HepG2 (cell line): Measurements from ENCODE around the gene ELF2. TPM values are rescaled to one million over a fixed set of nuclear protein-coding genes. Genes with fewer than 3 reads are reported as not detected.
A peak's percentile ranks its signal among the peaks of the same experiment; 100 is the strongest.

Experiments
- BCL6 ChIP-seq: IDR thresholded peaks from 2 replicates; pipeline ENCODE4 v1.6.1; 2016; ENCODE audit warnings: missing genetic modification reagents, missing compliant biosample characterization
- CCAR2 ChIP-seq: fragments of 200-400 bp; formaldehyde crosslinking; optimal IDR thresholded peaks from 2 replicates; pipeline ENCODE3; 2018; ENCODE audit warnings: low read depth, mild to moderate bottlenecking, low read length, moderate library complexity
- HDAC6 ChIP-seq: fragments of 200-600 bp; sonication (generic); IDR thresholded peaks from 2 replicates; pipeline ENCODE4 v1.7.0; 2017; ENCODE audit warnings: mild to moderate bottlenecking, antibody characterized with exemption, low read length, low read depth
- HNRNPK ChIP-seq: fragments of 200-400 bp; formaldehyde crosslinking; IDR thresholded peaks from 2 replicates; pipeline ENCODE4 v1.6.1; 2018; ENCODE audit warnings: low read length, low read depth, moderate library complexity, mild to moderate bottlenecking; ENCODE audit not compliant: poor library complexity, severe bottlenecking
- ISX ChIP-seq: sonication (generic); formaldehyde crosslinking; conservative IDR thresholded peaks from 2 replicates; pipeline ENCODE4 v1.5.0; 2020; ENCODE audit warnings: missing genetic modification reagents
- JUN ChIP-seq: sonication (generic); formaldehyde crosslinking; IDR thresholded peaks from 2 replicates; pipeline ENCODE4 v1.4.0; 2020; ENCODE audit warnings: mild to moderate bottlenecking, missing genetic modification reagents
- MBNL3 ChIP-seq: fragments of 250-450 bp; sonication (Bioruptor Pico); conservative IDR thresholded peaks from 2 replicates; pipeline ENCODE4 v1.8.0; 2022; ENCODE audit warnings: mild to moderate bottlenecking, inconsistent platforms
- RNF2 ChIP-seq: fragments of 450-650 bp; conservative IDR thresholded peaks from 2 replicates; pipeline ENCODE4 v1.6.1; 2016; ENCODE audit warnings: low read depth
- ZBTB1 ChIP-seq: sonication (generic); formaldehyde crosslinking; IDR thresholded peaks from 2 replicates; pipeline ENCODE4 v1.4.0; 2020; ENCODE audit warnings: missing genetic modification reagents, borderline replicate concordance
- ZFP1 ChIP-seq: IDR thresholded peaks from 2 replicates; pipeline ENCODE4 v1.6.1; 2016
- ZFP37 ChIP-seq: sonication (generic); formaldehyde crosslinking; IDR thresholded peaks from 2 replicates; pipeline ENCODE4 v1.4.0; 2020; ENCODE audit warnings: missing genetic modification reagents, borderline replicate concordance
- ZFP41 ChIP-seq: sonication (generic); formaldehyde crosslinking; IDR thresholded peaks from 2 replicates; pipeline ENCODE4 v1.4.0; 2020; ENCODE audit warnings: mild to moderate bottlenecking, missing genetic modification reagents, borderline replicate concordance
- ZMYM3 ChIP-seq: sonication (generic); formaldehyde crosslinking; IDR thresholded peaks from 2 replicates; pipeline ENCODE4 v1.5.1; 2020; ENCODE audit warnings: mild to moderate bottlenecking, missing genetic modification reagents
- ZNF160 ChIP-seq: sonication (generic); formaldehyde crosslinking; IDR thresholded peaks from 2 replicates; pipeline ENCODE4 v1.8.0; 2022; ENCODE audit warnings: mild to moderate bottlenecking, inconsistent platforms, missing genetic modification reagents
- ZNF44 ChIP-seq: sonication (generic); formaldehyde crosslinking; IDR thresholded peaks from 2 replicates; pipeline ENCODE4 v1.5.1; 2020; ENCODE audit warnings: mild to moderate bottlenecking, missing genetic modification reagents
- polyA plus RNA-seq, 8 experiments: library from polyadenylated mRNA; depleted of rRNA in 3 of 8; stranded (reverse) in 7 of 8; unstranded in 1 of 8; fragments of >200 nt; fragmentation: Illumina TruSeq in 4 of 8; extraction: Trizol in 4 of 8; gene quantifications; 2 replicates each; pipeline versions ENCODE4 v1.2.1 to v1.2.3, GENCODE V29; 2011 to 2016; ENCODE audit warnings: low read depth in 4 of 8, missing spikeins in 1 of 8, mixed read lengths in 1 of 8; ENCODE audit not compliant: insufficient read depth in 1 of 8
- total RNA-seq, 5 experiments: library from RNA; depleted of rRNA; stranded (reverse); fragments of >200 nt; fragmentation: Illumina TruSeq; extraction: Trizol; gene quantifications; 2 replicates each; pipeline ENCODE4 v1.2.3, GENCODE V29; 2016; ENCODE audit warnings: low read depth in 1 of 5
- TF ChIP-seq, protein P1 (sequence below): sonication (generic); formaldehyde crosslinking; IDR thresholded peaks from 2 replicates; pipeline ENCODE4 v1.8.0; 2022; ENCODE audit warnings: mild to moderate bottlenecking, missing genetic modification reagents, moderate library complexity
- TF ChIP-seq, protein P2 (sequence below): IDR thresholded peaks from 2 replicates; pipeline ENCODE4 v1.6.1; 2016; ENCODE audit warnings: control low read depth
- TF ChIP-seq, protein P3 (sequence below), 2 experiments: IDR thresholded peaks; 2 replicates each; pipeline ENCODE4 v1.6.1; 2011 to 2012; ENCODE audit warnings: low read length in 2 of 2, borderline replicate concordance in 1 of 2, low read depth in 1 of 2, mild to moderate bottlenecking in 1 of 2, moderate library complexity in 1 of 2
- TF ChIP-seq, protein P4 (sequence below): sonication (generic); formaldehyde crosslinking; IDR thresholded peaks from 2 replicates; pipeline ENCODE4 v1.4.0; 2020; ENCODE audit warnings: mild to moderate bottlenecking, missing genetic modification reagents
- TF ChIP-seq, protein P5 (sequence below): sonication (generic); formaldehyde crosslinking; IDR thresholded peaks from 2 replicates; pipeline ENCODE4 v1.8.0; 2022; ENCODE audit warnings: missing genetic modification reagents, mild to moderate bottlenecking, borderline replicate concordance

The ELF2 gene
- total and polyA plus RNA-seq, 2 of the 13 experiments (the other 11 are each of a cell fraction or from before 2014, with no cell fraction given): 28.6 to 35.4 TPM

DNA sequence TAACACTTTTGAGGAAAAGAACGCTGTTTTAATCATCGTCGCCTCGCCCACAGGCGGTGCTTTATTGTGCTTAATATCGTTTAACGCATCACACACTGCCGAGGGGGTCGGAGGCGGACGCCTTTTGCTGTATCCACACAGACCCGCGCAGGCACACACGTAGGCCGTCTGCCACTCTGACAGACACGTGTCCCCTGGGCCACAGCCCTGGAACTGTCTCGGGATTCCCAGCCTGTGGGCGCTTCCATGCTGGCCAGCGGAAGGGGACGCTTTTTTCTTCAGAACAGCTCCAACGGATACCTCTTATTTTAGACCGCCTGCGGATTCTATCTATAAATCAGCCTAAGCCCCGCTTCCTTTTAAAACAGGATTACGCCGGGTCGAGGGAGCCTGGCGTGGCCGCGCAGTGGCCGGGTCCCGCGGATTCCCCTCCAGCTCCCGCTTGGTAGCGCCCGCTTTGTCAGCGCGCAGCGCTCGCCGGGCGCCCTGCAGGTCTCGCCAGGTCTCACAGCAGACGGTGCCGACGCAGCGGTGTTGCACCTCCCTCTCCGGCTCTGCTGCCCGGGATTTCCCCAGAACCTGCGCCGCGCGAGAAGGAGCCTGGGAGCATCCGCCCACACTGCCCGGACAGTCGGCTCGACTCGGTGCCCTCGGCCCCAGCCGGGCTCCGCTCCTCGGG is 161.6 kb downstream of the ELF2 start, which contains the start of gene NOCT (continued):
- TF ChIP-seq, protein P1, sequence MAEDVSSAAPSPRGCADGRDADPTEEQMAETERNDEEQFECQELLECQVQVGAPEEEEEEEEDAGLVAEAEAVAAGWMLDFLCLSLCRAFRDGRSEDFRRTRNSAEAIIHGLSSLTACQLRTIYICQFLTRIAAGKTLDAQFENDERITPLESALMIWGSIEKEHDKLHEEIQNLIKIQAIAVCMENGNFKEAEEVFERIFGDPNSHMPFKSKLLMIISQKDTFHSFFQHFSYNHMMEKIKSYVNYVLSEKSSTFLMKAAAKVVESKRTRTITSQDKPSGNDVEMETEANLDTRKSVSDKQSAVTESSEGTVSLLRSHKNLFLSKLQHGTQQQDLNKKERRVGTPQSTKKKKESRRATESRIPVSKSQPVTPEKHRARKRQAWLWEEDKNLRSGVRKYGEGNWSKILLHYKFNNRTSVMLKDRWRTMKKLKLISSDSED (CRISPR knock-in tag): no peak
- TF ChIP-seq ZNF160 (CRISPR knock-in tag) (peak; percentile 44; the same call in 1 of the 2 replicates), HNRNPK (peak; percentile 8), ZFP1 (CRISPR knock-in tag) (no peak), ZBTB1 (CRISPR knock-in tag) (no peak), BCL6 (peak; percentile 21; the same call in 1 of the 2 replicates), RNF2 (peak; percentile 46; the same call in 1 of the 2 replicates), HDAC6 (no peak), JUN (CRISPR knock-in tag) (no peak), ZMYM3 (CRISPR knock-in tag) (peak; percentile 27; the same call in 1 of the 2 replicates), ZFP37 (CRISPR knock-in tag) (no peak), ZNF44 (CRISPR knock-in tag) (no peak), ZFP41 (CRISPR knock-in tag) (no peak), CCAR2 (no peak), MBNL3 (CRISPR knock-in tag) (no peak), ISX (peak; percentile 54; the same call in 1 of the 2 replicates)
- TF ChIP-seq, protein P2, sequence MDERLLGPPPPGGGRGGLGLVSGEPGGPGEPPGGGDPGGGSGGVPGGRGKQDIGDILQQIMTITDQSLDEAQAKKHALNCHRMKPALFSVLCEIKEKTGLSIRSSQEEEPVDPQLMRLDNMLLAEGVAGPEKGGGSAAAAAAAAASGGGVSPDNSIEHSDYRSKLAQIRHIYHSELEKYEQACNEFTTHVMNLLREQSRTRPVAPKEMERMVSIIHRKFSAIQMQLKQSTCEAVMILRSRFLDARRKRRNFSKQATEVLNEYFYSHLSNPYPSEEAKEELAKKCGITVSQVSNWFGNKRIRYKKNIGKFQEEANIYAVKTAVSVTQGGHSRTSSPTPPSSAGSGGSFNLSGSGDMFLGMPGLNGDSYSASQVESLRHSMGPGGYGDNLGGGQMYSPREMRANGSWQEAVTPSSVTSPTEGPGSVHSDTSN: no peak
- TF ChIP-seq, protein P3, sequence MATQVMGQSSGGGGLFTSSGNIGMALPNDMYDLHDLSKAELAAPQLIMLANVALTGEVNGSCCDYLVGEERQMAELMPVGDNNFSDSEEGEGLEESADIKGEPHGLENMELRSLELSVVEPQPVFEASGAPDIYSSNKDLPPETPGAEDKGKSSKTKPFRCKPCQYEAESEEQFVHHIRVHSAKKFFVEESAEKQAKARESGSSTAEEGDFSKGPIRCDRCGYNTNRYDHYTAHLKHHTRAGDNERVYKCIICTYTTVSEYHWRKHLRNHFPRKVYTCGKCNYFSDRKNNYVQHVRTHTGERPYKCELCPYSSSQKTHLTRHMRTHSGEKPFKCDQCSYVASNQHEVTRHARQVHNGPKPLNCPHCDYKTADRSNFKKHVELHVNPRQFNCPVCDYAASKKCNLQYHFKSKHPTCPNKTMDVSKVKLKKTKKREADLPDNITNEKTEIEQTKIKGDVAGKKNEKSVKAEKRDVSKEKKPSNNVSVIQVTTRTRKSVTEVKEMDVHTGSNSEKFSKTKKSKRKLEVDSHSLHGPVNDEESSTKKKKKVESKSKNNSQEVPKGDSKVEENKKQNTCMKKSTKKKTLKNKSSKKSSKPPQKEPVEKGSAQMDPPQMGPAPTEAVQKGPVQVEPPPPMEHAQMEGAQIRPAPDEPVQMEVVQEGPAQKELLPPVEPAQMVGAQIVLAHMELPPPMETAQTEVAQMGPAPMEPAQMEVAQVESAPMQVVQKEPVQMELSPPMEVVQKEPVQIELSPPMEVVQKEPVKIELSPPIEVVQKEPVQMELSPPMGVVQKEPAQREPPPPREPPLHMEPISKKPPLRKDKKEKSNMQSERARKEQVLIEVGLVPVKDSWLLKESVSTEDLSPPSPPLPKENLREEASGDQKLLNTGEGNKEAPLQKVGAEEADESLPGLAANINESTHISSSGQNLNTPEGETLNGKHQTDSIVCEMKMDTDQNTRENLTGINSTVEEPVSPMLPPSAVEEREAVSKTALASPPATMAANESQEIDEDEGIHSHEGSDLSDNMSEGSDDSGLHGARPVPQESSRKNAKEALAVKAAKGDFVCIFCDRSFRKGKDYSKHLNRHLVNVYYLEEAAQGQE (IDR thresholded peaks at IDR 0.05; ENCODE audit: borderline replicate concordance in 1 of 2, low read depth in 1 of 2, low read length in 2 of 2): peak in 1 of 2 experiments; percentile 82; a peak in 1 of 4 replicates
- TF ChIP-seq, protein P4, sequence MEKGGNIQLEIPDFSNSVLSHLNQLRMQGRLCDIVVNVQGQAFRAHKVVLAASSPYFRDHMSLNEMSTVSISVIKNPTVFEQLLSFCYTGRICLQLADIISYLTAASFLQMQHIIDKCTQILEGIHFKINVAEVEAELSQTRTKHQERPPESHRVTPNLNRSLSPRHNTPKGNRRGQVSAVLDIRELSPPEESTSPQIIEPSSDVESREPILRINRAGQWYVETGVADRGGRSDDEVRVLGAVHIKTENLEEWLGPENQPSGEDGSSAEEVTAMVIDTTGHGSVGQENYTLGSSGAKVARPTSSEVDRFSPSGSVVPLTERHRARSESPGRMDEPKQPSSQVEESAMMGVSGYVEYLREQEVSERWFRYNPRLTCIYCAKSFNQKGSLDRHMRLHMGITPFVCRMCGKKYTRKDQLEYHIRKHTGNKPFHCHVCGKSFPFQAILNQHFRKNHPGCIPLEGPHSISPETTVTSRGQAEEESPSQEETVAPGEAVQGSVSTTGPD (CRISPR knock-in tag): no peak
- TF ChIP-seq, protein P5, sequence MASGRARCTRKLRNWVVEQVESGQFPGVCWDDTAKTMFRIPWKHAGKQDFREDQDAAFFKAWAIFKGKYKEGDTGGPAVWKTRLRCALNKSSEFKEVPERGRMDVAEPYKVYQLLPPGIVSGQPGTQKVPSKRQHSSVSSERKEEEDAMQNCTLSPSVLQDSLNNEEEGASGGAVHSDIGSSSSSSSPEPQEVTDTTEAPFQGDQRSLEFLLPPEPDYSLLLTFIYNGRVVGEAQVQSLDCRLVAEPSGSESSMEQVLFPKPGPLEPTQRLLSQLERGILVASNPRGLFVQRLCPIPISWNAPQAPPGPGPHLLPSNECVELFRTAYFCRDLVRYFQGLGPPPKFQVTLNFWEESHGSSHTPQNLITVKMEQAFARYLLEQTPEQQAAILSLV (CRISPR knock-in tag): peak; percentile 80; the same call in 1 of the 2 replicates
